Breast epithelium (tissue), 4 donors: ENCODE results near the gene DUSP6. TPM values are rescaled to one million over a fixed set of nuclear protein-coding genes. Genes with fewer than 3 reads are reported as not detected.
A peak's percentile ranks its signal among the peaks of the same experiment; 100 is the strongest.

Experiments used
- DNase-seq, 2 donors: peaks; one replicate each; pipeline ENCODE4 v3.0.0-alpha.2; 2019; ENCODE audit warnings: low spot score in 2 of 2
- H3K27ac ChIP-seq, 2 donors: fragments of 200-600 bp; sonication (generic) in 1 of 2; one replicate each; pipeline ENCODE4 v1.5.1; 2016 to 2019; ENCODE audit warnings: mild to moderate bottlenecking in 1 of 2
- H3K27me3 ChIP-seq, 2 donors: fragments of 200-600 bp; sonication (generic) in 1 of 2; one replicate each; pipeline versions ENCODE4 v1.5.1 to v1.6.0; 2017 to 2019; ENCODE audit warnings: control low read depth in 1 of 2, mild to moderate bottlenecking in 1 of 2
- H3K36me3 ChIP-seq: fragments of 200-600 bp; one replicate; pipeline ENCODE4 v1.5.1; 2019
- H3K4me1 ChIP-seq, 2 donors: fragments of 200-600 bp; sonication (generic); one replicate each; pipeline ENCODE4 v1.5.1; 2016 to 2019; ENCODE audit warnings: control low read depth in 1 of 2
- H3K4me3 ChIP-seq, 3 donors: fragments of 200-600 bp; sonication (generic); 1 replicate in 2 of 3; 2 replicates in 1 of 3; pipeline ENCODE4 v1.5.1; 2016 to 2019; ENCODE audit warnings: mild to moderate bottlenecking in 3 of 3, moderate library complexity in 2 of 3
- H3K9me3 ChIP-seq, 2 donors: fragments of 200-600 bp; sonication (generic) in 1 of 2; one replicate each; pipeline ENCODE4 v1.5.1; 2016 to 2019; ENCODE audit warnings: control low read depth in 1 of 2
- POLR2A ChIP-seq: fragments of 450-650 bp; IDR thresholded peaks from one replicate; pipeline ENCODE4 v1.6.1; 2016; ENCODE audit warnings: antibody characterized with exemption, mild to moderate bottlenecking, moderate library complexity
- POLR2AphosphoS5 ChIP-seq, 3 donors: sonication (generic); formaldehyde crosslinking; IDR thresholded peaks; one replicate each; pipeline ENCODE4 v1.6.1; 2017; ENCODE audit warnings: antibody characterized with exemption in 3 of 3
- intact Hi-C: fragments of 100-400 bp; cut with DNase I; formaldehyde crosslinking; loops from one replicate; pipeline ENCODE4 v1.15.1; 2023; ENCODE audit warnings: low total_unique reads
- total RNA-seq, 3 donors: library from RNA; depleted of rRNA; stranded (reverse); fragments of >200 nt; gene quantifications; one replicate each; pipeline ENCODE4 v1.1.0, GENCODE V29; 2016
- TF ChIP-seq, protein P1 (sequence below), 3 donors: fragments of 450-650 bp; IDR thresholded peaks; one replicate each; pipeline ENCODE4 v1.5.1; 2016 to 2017; ENCODE audit warnings: antibody characterized with exemption in 3 of 3, mild to moderate bottlenecking in 3 of 3, moderate library complexity in 3 of 3

DUSP6 gene
- total RNA-seq, 3 donors from 2014 or later: 53.8 to 97.5 (median 88.8) TPM

DNA sequence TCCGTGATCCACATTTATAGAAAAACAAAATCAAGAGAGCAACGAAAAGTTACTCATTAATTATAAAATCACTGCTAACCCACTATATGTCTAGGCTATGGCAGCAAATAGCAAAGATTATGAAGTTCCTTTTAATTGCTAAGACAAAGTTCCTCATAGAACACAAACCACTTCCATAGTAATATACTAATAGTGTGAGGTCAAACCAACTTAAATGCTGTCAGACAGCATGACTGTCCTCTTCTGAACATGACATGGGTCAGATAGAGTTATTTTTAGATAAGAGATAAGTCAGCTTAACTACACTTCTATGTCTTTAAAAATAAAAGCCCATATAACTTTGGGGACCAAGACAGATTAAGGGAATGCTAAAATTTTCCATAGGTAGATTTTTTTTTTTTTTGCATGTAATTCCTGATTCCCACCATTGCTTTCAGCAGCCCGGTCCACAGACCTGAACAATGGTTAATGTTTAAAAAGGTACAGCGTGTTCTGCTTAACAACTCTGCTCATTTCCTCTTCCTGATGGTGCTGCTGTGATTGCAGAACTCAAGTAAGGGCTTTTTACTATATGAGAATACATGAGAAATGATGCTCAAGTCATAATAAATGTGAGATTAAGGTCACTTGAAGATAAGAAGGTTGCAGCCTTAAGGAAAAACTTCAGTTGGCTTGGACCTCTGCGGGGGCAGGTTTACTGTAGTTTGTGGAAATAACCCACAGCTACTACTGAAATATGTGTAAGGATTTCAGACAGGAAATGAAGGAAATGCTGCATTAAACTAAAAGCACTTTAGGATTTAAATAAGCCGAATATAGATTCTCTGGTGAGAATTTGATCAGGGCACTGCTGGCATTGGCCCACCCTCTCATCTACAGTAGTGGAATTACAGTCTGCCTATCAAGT is 37.7 kb upstream of the DUSP6 start:
- no peaks in the 10 kb centered on the region for H3K36me3 ChIP-seq
- no peaks in the 10 kb centered on the region for H3K27me3 ChIP-seq
- no peak overlapping the region for H3K4me3 ChIP-seq
- peak overlapping the region in 1 of 2 donors; percentile 78 for H3K27ac ChIP-seq
- DNase-seq: no peak
- intact Hi-C loops: no loop called here
- H3K4me1 ChIP-seq: peaks cover 4 to 11% of the 10 kb centered on the region in 2 donors
- H3K9me3 ChIP-seq: no peaks in the 10 kb centered on the region
- TF ChIP-seq POLR2AphosphoS5 (IDR thresholded peaks at IDR 0.05): no peak
- TF ChIP-seq, protein P1, sequence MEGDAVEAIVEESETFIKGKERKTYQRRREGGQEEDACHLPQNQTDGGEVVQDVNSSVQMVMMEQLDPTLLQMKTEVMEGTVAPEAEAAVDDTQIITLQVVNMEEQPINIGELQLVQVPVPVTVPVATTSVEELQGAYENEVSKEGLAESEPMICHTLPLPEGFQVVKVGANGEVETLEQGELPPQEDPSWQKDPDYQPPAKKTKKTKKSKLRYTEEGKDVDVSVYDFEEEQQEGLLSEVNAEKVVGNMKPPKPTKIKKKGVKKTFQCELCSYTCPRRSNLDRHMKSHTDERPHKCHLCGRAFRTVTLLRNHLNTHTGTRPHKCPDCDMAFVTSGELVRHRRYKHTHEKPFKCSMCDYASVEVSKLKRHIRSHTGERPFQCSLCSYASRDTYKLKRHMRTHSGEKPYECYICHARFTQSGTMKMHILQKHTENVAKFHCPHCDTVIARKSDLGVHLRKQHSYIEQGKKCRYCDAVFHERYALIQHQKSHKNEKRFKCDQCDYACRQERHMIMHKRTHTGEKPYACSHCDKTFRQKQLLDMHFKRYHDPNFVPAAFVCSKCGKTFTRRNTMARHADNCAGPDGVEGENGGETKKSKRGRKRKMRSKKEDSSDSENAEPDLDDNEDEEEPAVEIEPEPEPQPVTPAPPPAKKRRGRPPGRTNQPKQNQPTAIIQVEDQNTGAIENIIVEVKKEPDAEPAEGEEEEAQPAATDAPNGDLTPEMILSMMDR (IDR thresholded peaks at IDR 0.05): peak in 1 of 3 donors; percentile 9

DNA sequence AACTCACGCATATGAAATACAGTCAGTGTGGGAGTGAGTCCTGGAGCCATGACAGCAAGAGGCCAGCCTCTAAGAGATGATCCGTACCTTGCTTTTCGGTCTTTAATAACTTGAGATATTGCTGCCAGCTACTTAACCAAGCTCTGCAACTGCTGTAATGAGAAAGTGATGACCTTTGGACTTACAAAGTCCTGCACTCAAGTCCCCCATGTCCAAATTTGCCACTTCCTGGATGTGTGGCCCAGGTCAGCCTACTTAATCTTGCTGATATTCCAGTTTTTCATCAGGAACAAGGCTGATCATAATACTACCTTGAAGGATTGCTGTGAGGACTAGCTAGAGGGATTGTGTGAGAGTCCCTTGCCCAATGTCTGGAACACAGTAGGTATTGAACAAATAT is 33.8 kb upstream of the DUSP6 start:
- H3K36me3 ChIP-seq: no peaks in the 10 kb centered on the region
- TF ChIP-seq POLR2AphosphoS5 (IDR thresholded peaks at IDR 0.05) (no peak), POLR2A (no peak)
- TF ChIP-seq, protein P1 (IDR thresholded peaks at IDR 0.05): no peak
- no peaks in the 10 kb centered on the region for H3K9me3 ChIP-seq

DNA sequence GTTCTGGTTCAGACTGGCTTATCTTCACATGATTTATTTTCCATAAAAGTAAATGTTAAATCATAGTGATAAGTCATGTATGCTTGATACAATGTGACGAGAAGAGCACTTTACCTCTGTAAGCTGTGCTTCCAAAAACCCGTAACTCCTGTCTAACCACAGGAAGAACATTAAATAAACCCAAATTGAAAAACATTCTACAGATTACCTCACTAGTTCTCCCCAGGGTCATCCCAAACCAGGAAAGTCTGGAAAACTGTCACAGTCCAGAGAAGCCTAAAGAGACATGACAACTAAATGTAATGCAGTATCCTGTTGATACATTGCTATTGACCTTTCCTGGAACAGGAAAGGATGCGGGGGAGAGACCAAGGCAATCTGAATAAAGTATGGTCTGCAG is 32.5 kb upstream of the DUSP6 start:
- peak overlapping the region in 1 of 3 donors; percentile 24 for H3K4me3 ChIP-seq
- intact Hi-C loops: no loop called here
- peak overlapping the region; percentile 69 to 79 for H3K27ac ChIP-seq
- H3K36me3 ChIP-seq: no peaks in the 10 kb centered on the region
- no peaks in the 10 kb centered on the region for H3K9me3 ChIP-seq
- H3K4me1 ChIP-seq: peaks cover 7 to 23% of the 10 kb centered on the region in 2 donors
- TF ChIP-seq POLR2AphosphoS5 (IDR thresholded peaks at IDR 0.05) (no peak), POLR2A (no peak)
- TF ChIP-seq, protein P1 (IDR thresholded peaks at IDR 0.05): no peak
- H3K27me3 ChIP-seq: no peaks in the 10 kb centered on the region
- no peak for DNase-seq

More for the DNA sequence above, 33.8 kb upstream of the DUSP6 start:
- peak overlapping the region; percentile 80 to 81 for H3K27ac ChIP-seq
- peaks cover 7 to 23% of the 10 kb centered on the region in 2 donors for H3K4me1 ChIP-seq
- DNase-seq: no peak
- H3K27me3 ChIP-seq: no peaks in the 10 kb centered on the region
- intact Hi-C loops: no loop called here
- no peak overlapping the region for H3K4me3 ChIP-seq

DNA sequence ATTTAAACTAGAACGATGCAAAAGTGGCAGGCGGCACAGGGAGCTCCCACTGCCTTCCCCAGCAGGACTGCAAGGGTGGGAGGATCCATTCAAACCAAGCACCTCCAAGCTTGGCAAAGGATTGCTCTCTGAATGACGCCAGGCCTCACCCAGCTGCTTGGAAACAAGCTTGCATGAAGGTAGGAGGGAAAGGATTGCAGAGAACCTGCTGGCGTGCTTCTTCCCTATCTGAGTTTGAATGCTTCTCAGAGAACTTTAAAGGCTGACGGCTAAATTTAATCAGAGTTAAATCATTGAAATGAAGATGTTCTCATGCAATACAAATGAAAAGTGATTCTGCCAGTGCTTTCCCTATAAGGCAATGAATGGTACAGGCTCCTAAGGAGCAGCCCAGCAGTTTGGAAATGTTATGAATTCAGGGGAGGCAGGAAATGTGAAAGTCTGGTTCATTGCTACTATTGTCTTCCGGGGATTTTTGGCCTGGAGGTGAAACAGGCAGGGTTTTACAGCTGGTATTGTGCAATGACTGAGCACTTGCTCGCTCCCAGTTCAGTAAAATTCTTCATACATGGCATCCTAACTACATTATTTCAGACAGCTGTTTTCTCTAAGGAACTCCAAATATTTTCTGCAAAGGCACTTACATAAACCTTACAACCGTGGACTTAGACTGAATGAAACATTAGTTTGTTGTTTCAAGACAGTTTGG is 31.9 kb upstream of the DUSP6 start:
- H3K9me3 ChIP-seq: no peaks in the 10 kb centered on the region
- peak overlapping the region in 2 of 3 donors; percentile 3 to 24 for H3K4me3 ChIP-seq
- peaks cover 7 to 23% of the 10 kb centered on the region in 2 donors for H3K4me1 ChIP-seq
- H3K27ac ChIP-seq: peak overlapping the region; percentile 69 to 79
- no peaks in the 10 kb centered on the region for H3K36me3 ChIP-seq
- DNase-seq: peak; percentile 54 to 75
- TF ChIP-seq, protein P1 (IDR thresholded peaks at IDR 0.05): no peak
- peak in 2 of 3 donors; percentile 30 to 48 for TF ChIP-seq POLR2AphosphoS5 (IDR thresholded peaks at IDR 0.05)
- intact Hi-C loops: no loop called here
- no peaks in the 10 kb centered on the region for H3K27me3 ChIP-seq
